IMR-90 (cell line): Measurements from ENCODE around the gene C1GALT1. TPM values are rescaled to one million over a fixed set of nuclear protein-coding genes. Genes with fewer than 3 reads are reported as not detected.

ENCODE experiments used
- ATAC-seq: fragments of 200-7000 bp; cut with Tn5 transposase; 2 replicates; pipeline ENCODE4 v1.9.1; 2020; ENCODE audit warnings: low read depth, mild to moderate bottlenecking, moderate library complexity
- BruUV-seq: library from RNA; stranded (reverse); fragments of 400-500 nt; replicated peaks from 2 replicates; lab custom pipeline; 2021; lab: Mats Ljungman, UMichigan
- CTCF ChIA-PET: fragments of 300-600 bp; formaldehyde crosslinking; extraction: SDS; loops from one replicate; lab custom pipeline; 2021; ENCODE audit warnings: antibody characterized with exemption; lab: Yijun Ruan, JAX
- POLR2A ChIA-PET: fragments of 300-600 bp; sonication (Branson Sonifier 250); formaldehyde crosslinking; loops from one replicate; lab custom pipeline; 2022; ENCODE audit warnings: antibody characterized with exemption; ENCODE audit not compliant: unreplicated experiment; lab: Charles Lee
- DNase-seq: peaks from one replicate; pipeline ENCODE4 v3.0.0; 2013
- H2AFZ ChIP-seq: replicated peaks from 2 replicates; pipeline ENCODE3; 2013; ENCODE audit warnings: low read length, mild to moderate bottlenecking; ENCODE audit not compliant: poor library complexity
- H2AK5ac ChIP-seq: 2 replicates; pipeline ENCODE4 v1.6.1; 2013; ENCODE audit warnings: low read depth, low read length, inconsistent platforms
- H2AK9ac ChIP-seq: replicated peaks from 2 replicates; pipeline ENCODE3; 2013; ENCODE audit warnings: mild to moderate bottlenecking, low read depth, low read length, moderate library complexity; ENCODE audit not compliant: poor library complexity
- H2BK120ac ChIP-seq: 2 replicates; pipeline ENCODE4 v1.6.1; 2013; ENCODE audit warnings: low read depth, low read length, inconsistent platforms
- H2BK15ac ChIP-seq: 3 replicates; pipeline ENCODE4 v1.6.1; 2013; ENCODE audit warnings: low read depth, low read length, inconsistent platforms
- H2BK20ac ChIP-seq: 2 replicates; pipeline ENCODE4 v1.6.1; 2013; ENCODE audit warnings: low read depth, mild to moderate bottlenecking, inconsistent platforms, low read length, moderate library complexity
- H2BK5ac ChIP-seq: 2 replicates; pipeline ENCODE4 v1.6.1; 2013; ENCODE audit warnings: mild to moderate bottlenecking, low read depth, low read length, inconsistent platforms; ENCODE audit not compliant: poor library complexity, severe bottlenecking
- H3K14ac ChIP-seq: replicated peaks from 2 replicates; pipeline ENCODE4 v1.6.1; 2013; ENCODE audit warnings: low read depth, low read length, inconsistent platforms
- H3K18ac ChIP-seq: 2 replicates; pipeline ENCODE4 v1.6.1; 2013; ENCODE audit warnings: low read depth, low read length, control low read depth
- H3K23ac ChIP-seq: 2 replicates; pipeline ENCODE4 v1.6.1; 2013; ENCODE audit warnings: low read depth, low read length, inconsistent platforms
- H3K27ac ChIP-seq: 2 replicates; pipeline ENCODE4 v1.5.1; 2013; ENCODE audit warnings: mild to moderate bottlenecking, control low read depth, low read length; ENCODE audit not compliant: insufficient read depth
- H3K27me3 ChIP-seq: 2 replicates; pipeline ENCODE4 v1.6.1; 2013; ENCODE audit warnings: low read length; ENCODE audit not compliant: control insufficient read depth, insufficient read depth
- H3K36me3 ChIP-seq: 2 replicates; pipeline ENCODE4 v1.6.1; 2013; ENCODE audit warnings: low read length, mixed read lengths; ENCODE audit not compliant: control insufficient read depth, insufficient read depth
- H3K4ac ChIP-seq: 2 replicates; pipeline ENCODE4 v1.6.1; 2013; ENCODE audit warnings: low read depth, low read length, inconsistent platforms
- H3K4me1 ChIP-seq: 2 replicates; pipeline ENCODE4 v1.6.1; 2013; ENCODE audit warnings: low read length, mixed read lengths; ENCODE audit not compliant: control insufficient read depth, insufficient read depth
- H3K4me2 ChIP-seq: 2 replicates; pipeline ENCODE4 v1.6.1; 2013; ENCODE audit warnings: low read depth, mild to moderate bottlenecking, control low read depth, low read length, moderate library complexity
- H3K4me3 ChIP-seq: 2 replicates; pipeline ENCODE4 v1.5.1; 2013; ENCODE audit warnings: low read depth, mild to moderate bottlenecking, control low read depth, low read length, moderate library complexity; ENCODE audit not compliant: insufficient read depth
- H3K56ac ChIP-seq: 2 replicates; pipeline ENCODE4 v1.6.1; 2013; ENCODE audit warnings: low read length, inconsistent platforms; ENCODE audit not compliant: insufficient read depth; ENCODE audit errors: extremely low read depth
- H3K79me1 ChIP-seq, 2 experiments: 2 replicates each; pipeline ENCODE4 v1.6.1; 2013; ENCODE audit warnings: low read length in 2 of 2, inconsistent platforms in 1 of 2, low read depth in 1 of 2
- H3K9ac ChIP-seq: 2 replicates; pipeline ENCODE4 v1.6.1; 2013; ENCODE audit warnings: low read depth, low read length, control low read depth
- H3K9me1 ChIP-seq: 2 replicates; pipeline ENCODE4 v1.6.1; 2013; ENCODE audit warnings: low read length, inconsistent platforms; ENCODE audit not compliant: insufficient read depth
- H3K9me3 ChIP-seq: 2 replicates; pipeline ENCODE4 v1.6.1; 2013; ENCODE audit warnings: low read length; ENCODE audit not compliant: control insufficient read depth, insufficient read depth
- H4K20me1 ChIP-seq: 2 replicates; pipeline ENCODE4 v1.6.1; 2013; ENCODE audit warnings: low read length, inconsistent platforms; ENCODE audit not compliant: insufficient read depth
- H4K5ac ChIP-seq: 2 replicates; pipeline ENCODE4 v1.6.1; 2013; ENCODE audit warnings: mild to moderate bottlenecking, low read depth, low read length, control low read depth
- H4K8ac ChIP-seq, 2 experiments: 2 replicates each; pipeline ENCODE4 v1.6.1; 2013; ENCODE audit warnings: low read depth in 2 of 2, low read length in 2 of 2, control low read depth in 1 of 2, inconsistent platforms in 1 of 2
- H4K91ac ChIP-seq: 2 replicates; pipeline ENCODE4 v1.6.1; 2013; ENCODE audit warnings: low read depth, low read length, inconsistent platforms; ENCODE audit not compliant: insufficient read depth
- CEBPB ChIP-seq: IDR thresholded peaks from 2 replicates; pipeline ENCODE4 v1.6.1; 2012; ENCODE audit warnings: low read depth, low read length, improper control_type of control experiment
- RCOR1 ChIP-seq: IDR thresholded peaks from 2 replicates; pipeline ENCODE4 v1.6.1; 2012; ENCODE audit warnings: mild to moderate bottlenecking, low read length, improper control_type of control experiment; ENCODE audit not compliant: insufficient replicate concordance
- WGBS, 2 experiments: methylation state at CpG; one replicate each; pipeline versions ENCODE4 v1.1.5 to v1.1.7; 2013; ENCODE audit warnings: missing lambda C conversion rate in 2 of 2; ENCODE audit not compliant: insufficient read length in 1 of 2; ENCODE audit errors: extremely low coverage in 2 of 2; 5-methylcytosine and 5-hydroxymethylcytosine counted together
- dilution Hi-C: fragments of 300-500 bp; cut with HindIII; formaldehyde crosslinking; loops from one replicate; pipeline ENCODE4 v1.14.3; 2018; ENCODE audit warnings: low sequenced_read_pairs; ENCODE audit not compliant: unreplicated experiment
- in situ Hi-C: fragments of 300-500 bp; cut with MboI; formaldehyde crosslinking; loops from 3 replicates; pipeline ENCODE4 v1.14.3; 2019; ENCODE audit warnings: low sequenced_read_pairs, inconsistent platforms, mixed read lengths
- intact Hi-C: fragments of 100-400 bp; cut with micrococcal nuclease; formaldehyde crosslinking; loops from 2 replicates; pipeline ENCODE4 v1.10.0; 2022
- polyA plus RNA-seq, 3 experiments: library from polyadenylated mRNA; depleted of rRNA; stranded (reverse); fragments of >200 nt; gene quantifications; 2 replicates each; pipeline ENCODE4 v1.2.3, GENCODE V29; 2012; ENCODE audit warnings: low replicate concordance in 1 of 3
- total RNA-seq: library from RNA; depleted of rRNA; stranded (reverse); fragments of >200 nt; gene quantifications from 2 replicates; pipeline ENCODE4 v1.2.3, GENCODE V29; 2012

C1GALT1 gene
- total and polyA plus RNA-seq, 2 of the 4 experiments (the other 2 are of a cell fraction): 11.6 to 12.2 TPM

GRCh38 chr7:7221599-7222038 is 39.3 kb downstream of the C1GALT1 start:
- Histone ChIP-seq H3K4me1 (peaks cover 6% of the 10 kb centered on the region), H4K8ac (peak overlapping the region in 1 of 2 experiments; percentile 37; a peak in 2 of 4 replicates), H2BK15ac (no peak overlapping the region), H2BK20ac (0 out of 2 replicates have a peak overlapping the region, but pooled peaks have one; percentile 22), H2AK9ac (no peak overlapping the region), H3K14ac (peak overlapping the region; percentile 31; the same call in 1 of the 2 replicates), H3K56ac (no peak overlapping the region), H3K4me3 (no peak overlapping the region), H3K79me1 (peaks cover 7 to 8% of the 10 kb centered on the region in 2 experiments; a peak in 3 of 4 replicates), H3K4ac (peak overlapping the region; percentile 57), H3K18ac (0 out of 2 replicates have a peak overlapping the region, but pooled peaks have one; percentile 10), H4K5ac (no peak overlapping the region), H2AK5ac (no peak overlapping the region), H3K23ac (0 out of 2 replicates have a peak overlapping the region, but pooled peaks have one; percentile 50), H3K27me3 (no peaks in the 10 kb centered on the region), H2BK120ac (peak overlapping the region; percentile 28), H3K27ac (peak overlapping the region; percentile 9; the same call in 1 of the 2 replicates), H2BK5ac (peak overlapping the region; percentile 30), H4K20me1 (no peaks in the 10 kb centered on the region), H4K91ac (no peak overlapping the region), H2AFZ (peak overlapping the region; percentile 3), H3K9ac (no peak overlapping the region), H3K9me3 (no peaks in the 10 kb centered on the region), H3K4me2 (peak overlapping the region; percentile 35), H3K9me1 (peaks cover 4% of the 10 kb centered on the region; the same call in 1 of the 2 replicates), H3K36me3 (no peaks in the 10 kb centered on the region)
- in situ Hi-C loops (no loop called here), intact Hi-C loops (loop anchor here (2.0 kb wide), 1 partner anchor 39 kb away; the partner anchor contains the start of gene C1GALT1), dilution Hi-C loops (no loop called here)
- TF ChIP-seq CEBPB (peak; percentile 83), RCOR1 (no peak)
- peak; percentile 93 for ATAC-seq
- CTCF ChIA-PET: interaction anchor here (0.7 kb wide), 1 partner anchor 13 kb away, joined by 3 read pairs; no protein-coding TSS in a partner anchor
- POLR2A ChIA-PET: no interaction called here
- DNase-seq: peak; percentile 75
- no TSS peak for BruUV-seq
- no CpG with 5 or more reads among the region's 2 CpGs for WGBS, 2 experiments
